Activated gamma-delta T cell (primary cell): Measurements from ENCODE around the gene PRRT4.

Experiments used
- DNase-seq: peaks from one replicate; lab custom pipeline; 2025; lab: John Stamatoyannopoulos, UW

Gene PRRT4

GRCh38 chr7:128374041-128374440 is 12.6 kb upstream of the PRRT4 start:
- no peak for DNase-seq

GRCh38 chr7:128373606-128374005 is 12.1 kb upstream of the PRRT4 start:
- no peak for DNase-seq

GRCh38 chr7:128370491-128370890 is 9.0 kb upstream of the PRRT4 start:
- no peak for DNase-seq

- DNase-seq: no peak
These were observed 5.5 kb upstream of the PRRT4 start for GRCh38 chr7:128366986-128367385.

GRCh38 chr7:128366300-128366699 is 4.8 kb upstream of the PRRT4 start:
- DNase-seq: no peak

GRCh38 chr7:128365432-128365831 is 3.9 kb upstream of the PRRT4 start:
- no peak for DNase-seq

GRCh38 chr7:128364166-128364870 is 2.8 kb upstream of the PRRT4 start:
- no peak for DNase-seq

- DNase-seq: no peak
These were observed 1.8 kb upstream of the PRRT4 start for GRCh38 chr7:128363261-128363721.

GRCh38 chr7:128362670-128363069 is 1.2 kb upstream of the PRRT4 start:
- no peak for DNase-seq

GRCh38 chr7:128360359-128360678 is 1.2 kb downstream of the PRRT4 start:
- no peak for DNase-seq

GRCh38 chr7:128359939-128360338 is 1.6 kb downstream of the PRRT4 start:
- no peak for DNase-seq

- no peak for DNase-seq
These were observed 2.2 kb downstream of the PRRT4 start for GRCh38 chr7:128359336-128359735.

GRCh38 chr7:128358233-128358632 is 3.3 kb downstream of the PRRT4 start:
- DNase-seq: no peak

- DNase-seq: no peak
These were observed 4.3 kb downstream of the PRRT4 start for GRCh38 chr7:128357217-128357613.

- no peak for DNase-seq
These were observed 4.8 kb downstream of the PRRT4 start for GRCh38 chr7:128356546-128357216.

- DNase-seq: no peak
These were observed 7.9 kb downstream of the PRRT4 start for GRCh38 chr7:128353610-128354009.

- DNase-seq: no peak
These were observed 8.3 kb downstream of the PRRT4 start for GRCh38 chr7:128353189-128353588.

- no peak for DNase-seq
These were observed 8.9 kb downstream of the PRRT4 start for GRCh38 chr7:128352636-128353035.

GRCh38 chr7:128352153-128352537 is 9.3 kb downstream of the PRRT4 start:
- DNase-seq: no peak

GRCh38 chr7:128351296-128352152 is 10.0 kb downstream of the PRRT4 start:
- DNase-seq: no peak

- DNase-seq: no peak
These were observed 10.7 kb downstream of the PRRT4 start for GRCh38 chr7:128350708-128351295.

GRCh38 chr7:128349466-128349825 is 12.0 kb downstream of the PRRT4 start:
- DNase-seq: no peak
